H1 (cell line): ENCODE data around the gene RASSF5. TPM values are rescaled to one million over a fixed set of nuclear protein-coding genes. Genes with fewer than 3 reads are reported as not detected.
A peak's percentile ranks its signal among the peaks of the same experiment; 100 is the strongest.

Experiments
- ASH2L ChIP-seq: fragments of 200-600, 300-600 bp; sonication (generic); IDR thresholded peaks from one replicate; pipeline ENCODE4 v1.7.1; 2017; ENCODE audit warnings: low read length
- ATF2 ChIP-seq: IDR thresholded peaks from 2 replicates; pipeline ENCODE4 v1.6.1; 2012; ENCODE audit warnings: low read length, inconsistent platforms
- BACH1 ChIP-seq: IDR thresholded peaks from 2 replicates; pipeline ENCODE4 v1.6.1; 2012; ENCODE audit warnings: low read length, improper control_type of control experiment
- CBX5 ChIP-seq: fragments of 300-800, 300-1000 bp; sonication (generic); IDR thresholded peaks from 2 replicates; pipeline ENCODE4 v1.7.1; 2016; ENCODE audit warnings: antibody characterized with exemption, low read length, low read depth
- CBX8 ChIP-seq: fragments of 300-800, 300-1000 bp; sonication (generic); IDR thresholded peaks from 2 replicates; pipeline ENCODE4 v1.7.1; 2016; ENCODE audit warnings: low read depth, low read length, borderline replicate concordance
- CHD2 ChIP-seq: IDR thresholded peaks from 2 replicates; pipeline ENCODE4 v1.6.1; 2012; ENCODE audit warnings: low read length, improper control_type of control experiment
- CREB1 ChIP-seq: IDR thresholded peaks from 2 replicates; pipeline ENCODE4 v1.6.1; 2012; ENCODE audit warnings: inconsistent platforms
- CTBP2 ChIP-seq: IDR thresholded peaks from 2 replicates; pipeline ENCODE4 v1.7.0; 2011; ENCODE audit warnings: borderline replicate concordance, mild to moderate bottlenecking, moderate library complexity, mixed read lengths, low read length; ENCODE audit not compliant: insufficient read depth, insufficient read length
- EZH2 ChIP-seq: fragments of 200-600 bp; sonication (generic); IDR thresholded peaks from 2 replicates; pipeline ENCODE4 v1.7.1; 2012; ENCODE audit warnings: low read depth, mild to moderate bottlenecking, moderate library complexity, low read length, inconsistent platforms; ENCODE audit not compliant: severe bottlenecking
- FOSL1 ChIP-seq: IDR thresholded peaks from 2 replicates; pipeline ENCODE4 v1.6.1; 2011; ENCODE audit warnings: mild to moderate bottlenecking, low read depth, low read length, moderate library complexity; ENCODE audit not compliant: insufficient read depth
- GABPA ChIP-seq: IDR thresholded peaks from 2 replicates; pipeline ENCODE4 v1.6.1; 2011; ENCODE audit warnings: mild to moderate bottlenecking, low read length, moderate library complexity, borderline replicate concordance; ENCODE audit not compliant: insufficient read depth
- HDAC6 ChIP-seq: IDR thresholded peaks from one replicate; pipeline ENCODE4 v1.7.1; 2012; ENCODE audit warnings: low read depth, mild to moderate bottlenecking, inconsistent platforms, low read length, moderate library complexity
- KDM1A ChIP-seq: fragments of 200-600, 300-600 bp; sonication (generic); IDR thresholded peaks from 2 replicates; pipeline ENCODE4 v1.7.1; 2016; ENCODE audit warnings: mild to moderate bottlenecking, low read length, borderline replicate concordance
- MAX ChIP-seq: IDR thresholded peaks from 2 replicates; pipeline ENCODE4 v1.6.1; 2012; ENCODE audit warnings: inconsistent platforms
- NANOG ChIP-seq: IDR thresholded peaks from 2 replicates; pipeline ENCODE4 v1.6.1; 2011; ENCODE audit warnings: low read length, low read depth, mild to moderate bottlenecking, inconsistent platforms; ENCODE audit not compliant: insufficient read depth, poor library complexity, severe bottlenecking
- RNF2 ChIP-seq: fragments of 200-900, 300-1000 bp; sonication (generic); IDR thresholded peaks from 2 replicates; pipeline ENCODE4 v1.7.1; 2016; ENCODE audit warnings: borderline replicate concordance, low read depth, mild to moderate bottlenecking, antibody characterized with exemption, low read length; ENCODE audit not compliant: poor library complexity, severe bottlenecking; ENCODE audit errors: missing control alignments
- RXRA ChIP-seq: IDR thresholded peaks from 2 replicates; pipeline ENCODE4 v1.6.1; 2011; ENCODE audit warnings: low read depth, mild to moderate bottlenecking, low read length, moderate library complexity; ENCODE audit not compliant: insufficient read depth
- SIN3A ChIP-seq, 2 experiments: IDR thresholded peaks in 1 of 2; conservative IDR thresholded peaks in 1 of 2; 2 replicates each; pipeline ENCODE4 v1.6.1; 2011 to 2012; ENCODE audit warnings: low read length in 2 of 2, improper control_type of control experiment in 1 of 2, low read depth in 1 of 2, mild to moderate bottlenecking in 1 of 2
- SIRT6 ChIP-seq: IDR thresholded peaks from one replicate; pipeline ENCODE4 v1.7.1; 2012; ENCODE audit warnings: low read length, inconsistent platforms
- SP1 ChIP-seq: IDR thresholded peaks from 2 replicates; pipeline ENCODE4 v1.6.1; 2011; ENCODE audit warnings: low read depth, low read length
- TCF12 ChIP-seq: IDR thresholded peaks from 2 replicates; pipeline ENCODE4 v1.6.1; 2011; ENCODE audit warnings: low read depth, mild to moderate bottlenecking, low read length
- polyA plus RNA-seq, 7 experiments: library from polyadenylated mRNA; depleted of rRNA in 3 of 7; stranded (reverse) in 5 of 7; unstranded in 2 of 7; fragments of >200 nt in 5 of 7; fragments of 200-250 nt in 2 of 7; gene quantifications; 1 replicate in 5 of 7; 2 replicates in 1 of 7; 4 replicates in 1 of 7; pipeline versions ENCODE4 v1.2.1 to v1.2.3, GENCODE V29; 2011 to 2013; ENCODE audit warnings: missing spikeins in 2 of 7, mixed read lengths in 2 of 7
- total RNA-seq: library from RNA; stranded (reverse); fragmentation: NEBNext Ultra II Directional; extraction: Animal tissue kit (Norgen Biotek cat#: 25700); gene quantifications from 2 replicates; pipeline ENCODE4 v1.2.1, GENCODE V29; 2021

RASSF5 gene
- total and polyA plus RNA-seq, 2 of the 8 experiments (the other 6 are each of a cell fraction or from before 2014, with no cell fraction given): 0.82 to 1.8 TPM

GRCh38 chr1:206612129-206612876, 105.0 kb downstream of the RASSF5 start, which contains the start of gene EIF2D (continued):
- no peak for TF ChIP-seq FOSL1
- peak; percentile 48; the same call in 1 of the 2 replicates for TF ChIP-seq BACH1
- no peak for TF ChIP-seq HDAC6
- no peak for TF ChIP-seq CTBP2
- TF ChIP-seq CREB1: peak; percentile 29; the same call in 1 of the 2 replicates
- peak; percentile 77 to 93; a peak in 3 of 4 replicates for TF ChIP-seq SIN3A (conservative IDR thresholded peaks at IDR 0.05 in 1 of 2, IDR thresholded peaks at IDR 0.05 in 1 of 2; ENCODE audit: low read depth in 1 of 2, low read length in 2 of 2)
- TF ChIP-seq RXRA: 0 out of 2 replicates have a peak, but pooled peaks have one; percentile 58
- peak; percentile 7 for TF ChIP-seq NANOG
- peak; percentile 68; the same call in 1 of the 2 replicates for TF ChIP-seq CHD2
- peak; percentile 87 for TF ChIP-seq ASH2L
- TF ChIP-seq RNF2: no peak
- TF ChIP-seq TCF12: 0 out of 2 replicates have a peak, but pooled peaks have one; percentile 54
- TF ChIP-seq CBX8: no peak
- TF ChIP-seq MAX: peak; percentile 87
- TF ChIP-seq ATF2: peak; percentile 74; the same call in 1 of the 2 replicates
- TF ChIP-seq CBX5: no peak
- peak; percentile 84 for TF ChIP-seq GABPA
- TF ChIP-seq KDM1A: peak; percentile 38; the same call in 1 of the 2 replicates
- TF ChIP-seq SP1: peak; percentile 80
- no peak for TF ChIP-seq SIRT6
- TF ChIP-seq EZH2: no peak
